ENCODE results near the gene FLYWCH2. TPM values are rescaled to one million over a fixed set of nuclear protein-coding genes. Genes with fewer than 3 reads are reported as not detected.

The FLYWCH2 gene
- total and polyA plus RNA-seq, 2 of the 13 experiments (the other 11 are each of a cell fraction or from before 2014, with no cell fraction given), result 16.9 to 19.8 TPM

DNA sequence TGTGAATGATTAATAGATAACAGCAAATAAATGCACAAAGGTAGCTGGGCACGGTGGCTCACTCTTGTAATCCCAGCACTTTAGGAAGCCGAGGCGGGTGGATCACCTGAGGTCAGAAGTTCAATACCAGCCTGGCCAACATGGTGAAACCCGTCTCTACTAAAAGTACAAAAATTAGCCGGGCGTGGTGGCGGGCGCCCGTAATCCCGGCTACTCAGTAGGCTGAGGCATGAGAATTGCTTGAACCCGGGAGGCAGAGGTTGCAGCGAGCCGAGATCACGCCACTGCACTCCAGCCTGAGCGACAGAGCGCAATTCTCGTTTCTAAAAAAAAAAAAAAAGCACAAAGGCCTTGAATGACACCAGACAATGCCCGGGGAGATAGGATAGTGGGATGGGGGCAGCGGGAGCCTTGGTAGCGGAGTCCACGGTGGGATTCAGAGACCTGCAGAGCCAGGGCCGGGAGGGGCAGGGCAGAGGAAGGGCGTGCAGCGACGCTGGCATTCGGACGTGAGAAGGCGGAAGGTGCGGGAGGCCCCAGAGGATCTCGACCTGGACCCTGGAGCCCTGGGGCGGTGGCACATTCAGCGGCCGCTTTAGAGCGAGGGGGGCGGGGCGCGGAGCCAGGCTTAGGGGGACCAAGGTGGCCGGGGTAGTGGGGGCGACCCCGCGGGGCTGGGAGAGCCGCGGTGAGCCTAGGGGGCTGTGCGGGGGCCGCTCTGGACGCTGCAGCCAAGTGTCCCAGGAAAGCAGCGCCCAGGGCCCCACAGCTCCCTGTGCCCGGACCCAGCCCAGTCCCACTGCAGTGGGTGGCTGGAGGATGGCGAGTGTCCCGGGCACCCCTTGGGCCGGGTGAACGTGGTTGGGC lies 999 bp upstream of the FLYWCH2 start (continued):
- TF ChIP-seq THAP9 (CRISPR knock-in tag; IDR thresholded peaks at IDR 0.05; ENCODE audit: borderline replicate concordance) (no peak), FOXJ3 (CRISPR knock-in tag; IDR thresholded peaks at IDR 0.05; ENCODE audit: borderline replicate concordance) (no peak), RARA (CRISPR knock-in tag; IDR thresholded peaks at IDR 0.05) (no peak), ZSCAN21 (CRISPR knock-in tag; IDR thresholded peaks at IDR 0.05; ENCODE audit: borderline replicate concordance) (no peak), ZNF550 (CRISPR knock-in tag; IDR thresholded peaks at IDR 0.05; ENCODE audit: borderline replicate concordance) (no peak), ZNF513 (CRISPR knock-in tag; conservative IDR thresholded peaks at IDR 0.05) (no peak), ZBTB7B (CRISPR knock-in tag; IDR thresholded peaks at IDR 0.05) (no peak), POLR2AphosphoS2 (IDR thresholded peaks at IDR 0.05; ENCODE audit: low read depth, low read length) (no peak), GTF3A (CRISPR knock-in tag; conservative IDR thresholded peaks at IDR 0.05) (no peak), DMAP1 (CRISPR knock-in tag; IDR thresholded peaks at IDR 0.05) (no peak), JUN (CRISPR knock-in tag; IDR thresholded peaks at IDR 0.05) (no peak), ATM (IDR thresholded peaks at IDR 0.05; ENCODE audit: borderline replicate concordance) (no peak), ETV6 (CRISPR knock-in tag; conservative IDR thresholded peaks at IDR 0.05) (no peak), ZNF572 (CRISPR knock-in tag; IDR thresholded peaks at IDR 0.05) (no peak), IRF2 (CRISPR knock-in tag; IDR thresholded peaks at IDR 0.05) (no peak)
- TF ChIP-seq, protein P1, sequence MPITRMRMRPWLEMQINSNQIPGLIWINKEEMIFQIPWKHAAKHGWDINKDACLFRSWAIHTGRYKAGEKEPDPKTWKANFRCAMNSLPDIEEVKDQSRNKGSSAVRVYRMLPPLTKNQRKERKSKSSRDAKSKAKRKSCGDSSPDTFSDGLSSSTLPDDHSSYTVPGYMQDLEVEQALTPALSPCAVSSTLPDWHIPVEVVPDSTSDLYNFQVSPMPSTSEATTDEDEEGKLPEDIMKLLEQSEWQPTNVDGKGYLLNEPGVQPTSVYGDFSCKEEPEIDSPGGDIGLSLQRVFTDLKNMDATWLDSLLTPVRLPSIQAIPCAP (CRISPR knock-in tag; IDR thresholded peaks at IDR 0.05; ENCODE audit: low read depth), result no peak
- TF ChIP-seq, protein P2, sequence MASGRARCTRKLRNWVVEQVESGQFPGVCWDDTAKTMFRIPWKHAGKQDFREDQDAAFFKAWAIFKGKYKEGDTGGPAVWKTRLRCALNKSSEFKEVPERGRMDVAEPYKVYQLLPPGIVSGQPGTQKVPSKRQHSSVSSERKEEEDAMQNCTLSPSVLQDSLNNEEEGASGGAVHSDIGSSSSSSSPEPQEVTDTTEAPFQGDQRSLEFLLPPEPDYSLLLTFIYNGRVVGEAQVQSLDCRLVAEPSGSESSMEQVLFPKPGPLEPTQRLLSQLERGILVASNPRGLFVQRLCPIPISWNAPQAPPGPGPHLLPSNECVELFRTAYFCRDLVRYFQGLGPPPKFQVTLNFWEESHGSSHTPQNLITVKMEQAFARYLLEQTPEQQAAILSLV (CRISPR knock-in tag; IDR thresholded peaks at IDR 0.05; ENCODE audit: borderline replicate concordance), result no peak; the same call in 1 of the 2 replicates
- TF ChIP-seq, protein P3, sequence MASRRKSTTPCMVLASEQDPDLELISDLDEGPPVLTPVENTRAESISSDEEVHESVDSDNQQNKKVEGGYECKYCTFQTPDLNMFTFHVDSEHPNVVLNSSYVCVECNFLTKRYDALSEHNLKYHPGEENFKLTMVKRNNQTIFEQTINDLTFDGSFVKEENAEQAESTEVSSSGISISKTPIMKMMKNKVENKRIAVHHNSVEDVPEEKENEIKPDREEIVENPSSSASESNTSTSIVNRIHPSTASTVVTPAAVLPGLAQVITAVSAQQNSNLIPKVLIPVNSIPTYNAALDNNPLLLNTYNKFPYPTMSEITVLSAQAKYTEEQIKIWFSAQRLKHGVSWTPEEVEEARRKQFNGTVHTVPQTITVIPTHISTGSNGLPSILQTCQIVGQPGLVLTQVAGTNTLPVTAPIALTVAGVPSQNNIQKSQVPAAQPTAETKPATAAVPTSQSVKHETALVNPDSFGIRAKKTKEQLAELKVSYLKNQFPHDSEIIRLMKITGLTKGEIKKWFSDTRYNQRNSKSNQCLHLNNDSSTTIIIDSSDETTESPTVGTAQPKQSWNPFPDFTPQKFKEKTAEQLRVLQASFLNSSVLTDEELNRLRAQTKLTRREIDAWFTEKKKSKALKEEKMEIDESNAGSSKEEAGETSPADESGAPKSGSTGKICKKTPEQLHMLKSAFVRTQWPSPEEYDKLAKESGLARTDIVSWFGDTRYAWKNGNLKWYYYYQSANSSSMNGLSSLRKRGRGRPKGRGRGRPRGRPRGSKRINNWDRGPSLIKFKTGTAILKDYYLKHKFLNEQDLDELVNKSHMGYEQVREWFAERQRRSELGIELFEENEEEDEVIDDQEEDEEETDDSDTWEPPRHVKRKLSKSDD (CRISPR knock-in tag; IDR thresholded peaks at IDR 0.05; ENCODE audit: low read depth), result no peak
- TF ChIP-seq, protein P4, sequence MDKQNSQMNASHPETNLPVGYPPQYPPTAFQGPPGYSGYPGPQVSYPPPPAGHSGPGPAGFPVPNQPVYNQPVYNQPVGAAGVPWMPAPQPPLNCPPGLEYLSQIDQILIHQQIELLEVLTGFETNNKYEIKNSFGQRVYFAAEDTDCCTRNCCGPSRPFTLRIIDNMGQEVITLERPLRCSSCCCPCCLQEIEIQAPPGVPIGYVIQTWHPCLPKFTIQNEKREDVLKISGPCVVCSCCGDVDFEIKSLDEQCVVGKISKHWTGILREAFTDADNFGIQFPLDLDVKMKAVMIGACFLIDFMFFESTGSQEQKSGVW (CRISPR knock-in tag; IDR thresholded peaks at IDR 0.05; ENCODE audit: borderline replicate concordance), result no peak

Data from HepG2 (cell line).